Smooth muscle cell (in vitro differentiated cells): ENCODE measurements around the gene RFT1. TPM values are rescaled to one million over a fixed set of nuclear protein-coding genes. Genes with fewer than 3 reads are reported as not detected.
"Not testable (repeated sequence)": the region's sequence is repeated elsewhere in the genome, so short reads cannot be mapped to it uniquely, and the experiment has no call there.

Experiments
- DNase-seq: peaks from one replicate; lab custom pipeline; 2025; ENCODE audit not compliant: unreplicated experiment; lab: John Stamatoyannopoulos, UW
- H2AFZ ChIP-seq: fragments of 200-600 bp; sonication (generic); 2 replicates; pipeline ENCODE4 v1.6.0; 2016; ENCODE audit warnings: antibody characterized with exemption, low read depth, mild to moderate bottlenecking
- H3F3A ChIP-seq: fragments of 200-600 bp; sonication (generic); 2 replicates; pipeline ENCODE4 v1.6.0; 2017; ENCODE audit warnings: antibody characterized with exemption, low read depth
- H3K27ac ChIP-seq: fragments of 200-600 bp; sonication (generic); 2 replicates; pipeline ENCODE4 v1.5.1; 2016; ENCODE audit warnings: low read depth, mild to moderate bottlenecking
- H3K27me3 ChIP-seq: fragments of 200-600 bp; sonication (generic); 2 replicates; pipeline ENCODE4 v1.6.1; 2016; ENCODE audit warnings: low read depth, mild to moderate bottlenecking
- H3K36me3 ChIP-seq: fragments of 200-600 bp; sonication (generic); 2 replicates; pipeline ENCODE4 v1.5.1; 2016; ENCODE audit warnings: low read depth
- H3K4me1 ChIP-seq: fragments of 200-600 bp; sonication (generic); 2 replicates; pipeline ENCODE4 v1.5.1; 2016; ENCODE audit warnings: low read depth
- H3K4me2 ChIP-seq: fragments of 200-600 bp; sonication (generic); 2 replicates; pipeline ENCODE4 v1.6.0; 2016; ENCODE audit warnings: mild to moderate bottlenecking
- H3K4me3 ChIP-seq: fragments of 200-600 bp; sonication (generic); 2 replicates; pipeline ENCODE4 v1.5.1; 2016; ENCODE audit warnings: mild to moderate bottlenecking
- H3K79me2 ChIP-seq: fragments of 200-600 bp; sonication (generic); 2 replicates; pipeline ENCODE4 v1.6.0; 2016; ENCODE audit warnings: low read depth, mild to moderate bottlenecking
- H3K9ac ChIP-seq: fragments of 200-600 bp; sonication (generic); 2 replicates; pipeline ENCODE4 v1.6.0; 2016; ENCODE audit warnings: low read depth
- H3K9me3 ChIP-seq: fragments of 200-600 bp; sonication (generic); replicated peaks from 2 replicates; pipeline ENCODE4 v1.5.1; 2016; ENCODE audit warnings: low read depth
- H4K20me1 ChIP-seq: fragments of 200-600 bp; sonication (generic); 2 replicates; pipeline ENCODE4 v1.6.0; 2016; ENCODE audit warnings: low read depth
- CTCF ChIP-seq: fragments of 200-600 bp; sonication (generic); IDR thresholded peaks from 2 replicates; pipeline ENCODE4 v1.5.1; 2017; ENCODE audit warnings: borderline replicate concordance, mild to moderate bottlenecking, antibody characterized with exemption; ENCODE audit not compliant: insufficient read depth, poor library complexity, severe bottlenecking
- WGBS: methylation state at CpG from one replicate; pipeline ENCODE4 v1.1.7; 2016; ENCODE audit warnings: low lambda C conversion rate; 5-methylcytosine and 5-hydroxymethylcytosine counted together
- polyA plus RNA-seq: library from polyadenylated mRNA; unstranded; fragments of >200 nt; fragmentation: Nextera tagmentation; extraction: Ambion mirVana; gene quantifications from 2 replicates; pipeline ENCODE4 v1.2.1, GENCODE V29; 2016
- total RNA-seq: library from RNA; depleted of rRNA; stranded (reverse); fragments of >200 nt; gene quantifications from 2 replicates; pipeline ENCODE4 v1.2.3, GENCODE V29; 2014

RFT1 gene
- total and polyA plus RNA-seq, 2 experiments from 2014 or later, result 13.3 to 25.7 TPM

- Histone ChIP-seq H3K4me3 (no peak overlapping the region), H3K9me3 (no peaks in the 10 kb centered on the region), H2AFZ (no peak overlapping the region), H3K27me3 (peaks cover 28% of the 10 kb centered on the region), H3K36me3 (no peaks in the 10 kb centered on the region), H4K20me1 (no peaks in the 10 kb centered on the region), H3K9ac (no peak overlapping the region), H3K4me2 (no peak overlapping the region), H3K27ac (no peak overlapping the region), H3F3A (no peaks in the 10 kb centered on the region), H3K4me1 (no peaks in the 10 kb centered on the region), H3K79me2 (no peaks in the 10 kb centered on the region)
- 98% methylated on average over 7 of the region's 7 CpGs for WGBS
- DNase-seq, result no peak
- TF ChIP-seq CTCF, result no peak
These were observed 64.3 kb downstream of the RFT1 start for GRCh38 chr3:53065841-53066480.

GRCh38 chr3:53062905-53063304 is 67.3 kb downstream of the RFT1 start:
- DNase-seq, result no peak
- H2AFZ ChIP-seq, result no peak overlapping the region
- no peaks in the 10 kb centered on the region for H3F3A ChIP-seq
- H3K4me3 ChIP-seq, result no peak overlapping the region
- peaks cover 42% of the 10 kb centered on the region for H3K27me3 ChIP-seq
- no peaks in the 10 kb centered on the region for H3K9me3 ChIP-seq
- H3K4me1 ChIP-seq, result no peaks in the 10 kb centered on the region
- H3K9ac ChIP-seq, result no peak overlapping the region
- no peaks in the 10 kb centered on the region for H3K79me2 ChIP-seq
- no peak overlapping the region for H3K27ac ChIP-seq
- H3K4me2 ChIP-seq, result no peak overlapping the region
- no peaks in the 10 kb centered on the region for H4K20me1 ChIP-seq
- TF ChIP-seq CTCF, result no peak
- H3K36me3 ChIP-seq, result no peaks in the 10 kb centered on the region
- WGBS, result 92% methylated on average over 2 of the region's 2 CpGs

- Histone ChIP-seq H4K20me1 (no peaks in the 10 kb centered on the region), H3K36me3 (no peaks in the 10 kb centered on the region), H3K4me3 (no peak overlapping the region), H3K9me3 (no peaks in the 10 kb centered on the region), H2AFZ (no peak overlapping the region), H3K4me2 (no peak overlapping the region), H3K9ac (no peak overlapping the region), H3K79me2 (no peaks in the 10 kb centered on the region), H3K27me3 (peaks cover 14% of the 10 kb centered on the region), H3K4me1 (no peaks in the 10 kb centered on the region), H3F3A (no peaks in the 10 kb centered on the region), H3K27ac (no peak overlapping the region)
- TF ChIP-seq CTCF, result peak; percentile 10
- WGBS, result 90% methylated on average over 2 of the region's 2 CpGs
- DNase-seq, result no peak
These were observed 73.8 kb downstream of the RFT1 start for GRCh38 chr3:53056442-53056841.

- H2AFZ ChIP-seq, H3K79me2 ChIP-seq, H3K27ac ChIP-seq: not testable (repeated sequence)
These were observed 76.0 kb downstream of the RFT1 start for GRCh38 chr3:53054233-53054632.

More at GRCh38 chr3:53054233-53054632, 76.0 kb downstream of the RFT1 start:
- H3K36me3 ChIP-seq, H3K9ac ChIP-seq, H3K4me1 ChIP-seq, H4K20me1 ChIP-seq, H3K4me2 ChIP-seq, H3K4me3 ChIP-seq, H3F3A ChIP-seq, H3K9me3 ChIP-seq, H3K27me3 ChIP-seq, DNase-seq: not testable (repeated sequence)
- WGBS, result 80% methylated on average over 7 of the region's 7 CpGs
